GM18526 (cell line): ENCODE measurements around the gene BOLA3.
A peak's percentile ranks its signal among the peaks of the same experiment; 100 is the strongest.

Experiments used
- POLR2A ChIP-seq: IDR thresholded peaks from 3 replicates; pipeline ENCODE4 v1.6.1; 2011; ENCODE audit not compliant: insufficient read length; ENCODE audit errors: extremely low read depth

Gene BOLA3

GRCh38 chr2:74119912-74120825 lies 27.5 kb downstream of the BOLA3 start:
- peak; percentile 60 for TF ChIP-seq POLR2A

- no peak for TF ChIP-seq POLR2A
Observed at GRCh38 chr2:74119339-74119738, 28.4 kb downstream of the BOLA3 start.

DNA sequence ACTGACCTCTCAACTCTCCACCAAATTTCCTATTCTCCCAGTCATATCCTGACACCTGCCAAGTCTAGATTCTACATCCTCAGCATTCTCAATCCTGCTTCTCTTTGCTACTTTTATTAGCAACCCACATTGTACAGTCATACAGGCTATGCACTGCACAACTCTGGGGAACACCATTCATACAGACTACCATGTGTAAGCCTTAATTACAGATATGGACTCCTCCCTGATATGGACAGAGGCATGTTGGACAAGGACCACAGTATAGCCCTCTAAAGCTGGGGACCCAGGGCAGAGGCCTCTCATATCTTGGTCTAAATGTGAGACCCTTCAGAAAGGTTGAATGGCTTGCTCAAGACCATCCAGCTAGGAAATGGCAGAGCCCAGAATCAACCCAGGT lies 36.3 kb downstream of the BOLA3 start:
- no peak for TF ChIP-seq POLR2A

DNA sequence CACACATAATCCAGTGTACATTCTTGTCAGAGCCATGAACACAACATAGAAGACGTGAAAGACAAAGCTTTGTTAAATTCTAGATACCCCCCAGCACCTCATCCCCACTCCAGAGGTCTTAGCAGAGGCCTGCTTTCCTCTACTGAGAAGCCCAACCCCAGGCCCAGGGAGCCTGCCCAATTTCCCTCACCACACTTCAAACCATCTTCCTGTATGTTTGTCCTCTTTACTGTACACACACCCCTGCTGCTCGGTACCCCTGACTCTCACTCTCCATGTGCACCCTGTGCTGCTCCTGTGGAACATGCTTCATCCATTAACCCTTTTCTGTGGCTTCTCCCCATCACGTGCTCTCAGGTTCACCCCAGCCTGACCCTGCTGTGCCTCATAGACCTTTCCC lies 37.2 kb downstream of the BOLA3 start:
- no peak for TF ChIP-seq POLR2A

DNA sequence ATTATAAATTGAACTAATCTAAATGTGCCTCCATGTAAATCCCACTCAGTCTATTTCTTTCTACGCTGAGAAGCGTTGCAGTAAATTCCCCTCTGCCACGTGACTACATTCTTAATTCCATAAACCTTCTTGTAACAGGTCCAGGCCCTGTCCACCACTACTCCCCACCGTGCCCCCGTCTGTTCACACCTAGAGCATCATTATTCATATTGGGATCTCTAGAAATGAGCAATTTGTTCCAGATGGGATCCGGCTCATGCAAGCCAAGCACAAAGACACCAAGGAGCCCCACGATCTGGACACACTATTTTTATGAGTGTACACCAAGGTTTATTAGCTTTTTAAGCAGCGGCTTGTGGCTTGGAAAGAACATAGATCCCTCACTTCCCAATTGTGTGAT lies 38.2 kb downstream of the BOLA3 start:
- no peak for TF ChIP-seq POLR2A

GRCh38 chr2:74107071-74107470 lies 40.6 kb downstream of the BOLA3 start:
- no peak for TF ChIP-seq POLR2A

DNA sequence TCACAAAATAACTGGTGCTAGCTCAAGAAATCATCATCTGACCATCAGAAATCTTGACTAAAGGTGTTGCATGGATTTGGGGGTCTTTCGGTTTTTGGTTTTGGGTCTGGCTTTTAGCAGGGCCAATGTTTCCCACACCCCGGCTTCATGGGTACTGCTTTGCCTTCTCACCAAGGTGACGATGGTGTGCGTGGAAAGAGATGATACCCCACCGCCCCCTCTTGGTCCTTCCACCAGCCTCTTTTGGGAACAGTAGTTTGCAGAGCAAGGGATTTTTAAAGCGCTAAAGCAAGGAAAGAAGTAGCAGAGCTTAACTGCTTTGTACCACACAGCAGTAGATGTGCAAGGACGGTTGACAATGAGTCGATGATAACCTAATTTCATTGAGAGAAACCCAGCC lies 42.3 kb downstream of the BOLA3 start:
- no peak for TF ChIP-seq POLR2A

- no peak for TF ChIP-seq POLR2A
Observed at GRCh38 chr2:74104839-74105238, 42.9 kb downstream of the BOLA3 start.

GRCh38 chr2:74103763-74104162 lies 43.9 kb downstream of the BOLA3 start:
- TF ChIP-seq POLR2A = no peak

GRCh38 chr2:74102516-74102915 lies 45.2 kb downstream of the BOLA3 start:
- TF ChIP-seq POLR2A = no peak

- no peak for TF ChIP-seq POLR2A
Observed at GRCh38 chr2:74101574-74102300, 46.0 kb downstream of the BOLA3 start.

GRCh38 chr2:74100254-74101216 lies 47.2 kb downstream of the BOLA3 start:
- no peak for TF ChIP-seq POLR2A

GRCh38 chr2:74099835-74100234 lies 47.9 kb downstream of the BOLA3 start:
- TF ChIP-seq POLR2A = no peak

GRCh38 chr2:74099271-74099670 lies 48.4 kb downstream of the BOLA3 start:
- no peak for TF ChIP-seq POLR2A

GRCh38 chr2:74097574-74097973 lies 50.1 kb downstream of the BOLA3 start:
- TF ChIP-seq POLR2A = no peak
